ENCODE data around the gene CMTM4.

CMTM4 gene

GRCh38 chr16:66592814-66593213 is 103.7 kb downstream of the CMTM4 start:
- no peak overlapping the region for H3K4me3 ChIP-seq (ENCODE audit: low read depth, low read length)
- no peak for DNase-seq (ENCODE audit: low read depth, low spot score)
- CTCF ChIA-PET = no interaction called here
- POLR2A ChIA-PET = no interaction called here
- TF ChIP-seq CTCF (IDR thresholded peaks at IDR 0.05; ENCODE audit: insufficient read depth, low read length, missing control alignments) = no peak

- no peak overlapping the region for H3K4me3 ChIP-seq (ENCODE audit: low read depth, low read length)
- TF ChIP-seq CTCF (IDR thresholded peaks at IDR 0.05; ENCODE audit: insufficient read depth, low read length, missing control alignments) = no peak
- POLR2A ChIA-PET = no interaction called here
- no peak for DNase-seq (ENCODE audit: low read depth, low spot score)
- CTCF ChIA-PET = no interaction called here
These were observed 104.3 kb downstream of the CMTM4 start for GRCh38 chr16:66592241-66592640.

DNA sequence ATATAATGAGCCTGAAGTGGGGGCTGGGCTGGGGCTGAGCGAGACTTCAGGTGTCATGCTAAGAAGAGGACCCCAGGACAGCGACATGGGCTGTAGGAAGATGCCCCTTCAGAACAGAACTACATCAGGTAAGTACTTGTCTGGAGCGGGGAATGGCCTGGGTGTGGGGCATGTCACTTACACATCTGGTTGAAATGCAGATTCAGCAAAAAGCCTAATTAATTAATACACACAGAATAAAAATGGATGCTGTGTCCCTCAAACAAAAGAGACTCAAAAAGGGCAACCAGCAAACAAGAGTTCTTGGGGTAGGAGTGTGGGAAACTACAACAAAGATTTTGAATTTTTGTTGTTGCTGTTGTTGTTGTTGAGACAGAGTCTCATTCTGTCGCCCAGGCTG is 105.5 kb downstream of the CMTM4 start:
- no peak for TF ChIP-seq CTCF (IDR thresholded peaks at IDR 0.05; ENCODE audit: insufficient read depth, low read length, missing control alignments)
- ChIA-PET CTCF (interaction anchor here (0.5 to 2.7 kb wide), 4 partner anchors 8 to 81 kb away, joined by 3 to 10 read pairs (median 3); partner anchors contain the start of genes CMTM2 and CMTM3), POLR2A (no interaction called here)
- no peak overlapping the region for H3K4me3 ChIP-seq (ENCODE audit: low read depth, low read length)
- no peak for DNase-seq (ENCODE audit: low read depth, low spot score)

- ChIA-PET CTCF (interaction anchor here (0.6 to 2.7 kb wide), 3 partner anchors 9 to 13 kb away, joined by 3 to 10 read pairs (median 3); partner anchors contain the start of genes CMTM2 and CMTM3), POLR2A (no interaction called here)
- no peak for TF ChIP-seq CTCF (IDR thresholded peaks at IDR 0.05; ENCODE audit: insufficient read depth, low read length, missing control alignments)
- H3K4me3 ChIP-seq (ENCODE audit: low read depth, low read length) = no peak overlapping the region
- no peak for DNase-seq (ENCODE audit: low read depth, low spot score)
These were observed 106.2 kb downstream of the CMTM4 start for GRCh38 chr16:66590322-66590721.

DNA sequence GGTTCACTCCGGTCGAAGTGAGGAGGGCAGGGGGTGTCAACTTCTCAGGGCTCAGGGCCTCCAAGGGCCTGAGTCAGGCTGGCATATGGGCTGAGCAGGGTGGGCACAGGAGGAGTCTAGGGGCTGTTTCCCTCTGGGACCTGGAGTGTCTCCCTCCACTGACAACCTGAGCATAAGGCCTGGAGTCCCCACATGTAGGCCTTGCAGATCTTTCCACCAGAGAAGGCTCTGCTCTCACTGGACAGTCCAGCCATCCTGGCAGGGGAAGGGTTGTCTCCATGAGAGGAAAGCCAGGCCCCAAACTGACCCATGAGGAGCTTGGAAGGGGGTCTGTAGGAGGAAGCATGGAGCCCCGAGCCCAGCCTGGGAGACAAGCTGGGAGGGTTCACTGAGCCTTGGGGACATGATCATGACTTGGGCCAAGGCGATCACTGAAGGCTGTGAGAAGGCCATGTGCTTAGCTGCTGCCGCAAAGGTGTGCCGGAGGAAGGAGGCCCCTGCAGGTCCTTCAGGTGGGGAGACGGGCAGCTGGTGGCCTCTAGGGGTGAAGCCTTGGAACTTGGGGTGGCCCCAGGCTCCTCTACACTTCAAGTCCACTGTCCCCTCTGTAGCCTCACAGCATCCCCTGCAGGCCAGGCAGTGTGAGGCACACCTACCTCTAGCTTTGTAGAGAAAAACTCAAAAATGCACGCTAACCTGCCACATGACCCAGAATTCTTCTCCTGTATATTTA is 107.4 kb downstream of the CMTM4 start:
- no peak for DNase-seq (ENCODE audit: low read depth, low spot score)
- CTCF ChIA-PET = interaction anchor here (0.8 to 2.7 kb wide), 4 partner anchors 15 to 183 kb away, joined by 3 to 10 read pairs (median 4); partner anchors contain the start of gene CMTM3

More for the DNA sequence above, 107.4 kb downstream of the CMTM4 start:
- peak; percentile 46 for TF ChIP-seq CTCF (IDR thresholded peaks at IDR 0.05; ENCODE audit: insufficient read depth, low read length, missing control alignments)
- POLR2A ChIA-PET = no interaction called here
- no peak overlapping the region for H3K4me3 ChIP-seq (ENCODE audit: low read depth, low read length)
